Gastrocnemius medialis (tissue), 4 donors: ENCODE data around the gene ABCG4.

Experiments used
- POLR2A ChIP-seq, 2 donors: fragments of 450-650 bp; IDR thresholded peaks; one replicate each; pipeline ENCODE4 v1.6.1; 2017; ENCODE audit warnings: antibody characterized with exemption in 2 of 2, mild to moderate bottlenecking in 2 of 2, moderate library complexity in 2 of 2
- TF ChIP-seq, protein P1 (sequence below), 5 experiments: fragments of 450-650 bp in 3 of 5; fragments of 200-600 bp in 2 of 5; sonication (generic) in 2 of 5; IDR thresholded peaks in 4 of 5; conservative IDR thresholded peaks in 1 of 5; 1 replicate in 4 of 5; 2 replicates in 1 of 5; pipeline ENCODE4 v1.5.1; 2016 to 2019; ENCODE audit warnings: antibody characterized with exemption in 5 of 5, mild to moderate bottlenecking in 3 of 5, moderate library complexity in 3 of 5

DNA sequence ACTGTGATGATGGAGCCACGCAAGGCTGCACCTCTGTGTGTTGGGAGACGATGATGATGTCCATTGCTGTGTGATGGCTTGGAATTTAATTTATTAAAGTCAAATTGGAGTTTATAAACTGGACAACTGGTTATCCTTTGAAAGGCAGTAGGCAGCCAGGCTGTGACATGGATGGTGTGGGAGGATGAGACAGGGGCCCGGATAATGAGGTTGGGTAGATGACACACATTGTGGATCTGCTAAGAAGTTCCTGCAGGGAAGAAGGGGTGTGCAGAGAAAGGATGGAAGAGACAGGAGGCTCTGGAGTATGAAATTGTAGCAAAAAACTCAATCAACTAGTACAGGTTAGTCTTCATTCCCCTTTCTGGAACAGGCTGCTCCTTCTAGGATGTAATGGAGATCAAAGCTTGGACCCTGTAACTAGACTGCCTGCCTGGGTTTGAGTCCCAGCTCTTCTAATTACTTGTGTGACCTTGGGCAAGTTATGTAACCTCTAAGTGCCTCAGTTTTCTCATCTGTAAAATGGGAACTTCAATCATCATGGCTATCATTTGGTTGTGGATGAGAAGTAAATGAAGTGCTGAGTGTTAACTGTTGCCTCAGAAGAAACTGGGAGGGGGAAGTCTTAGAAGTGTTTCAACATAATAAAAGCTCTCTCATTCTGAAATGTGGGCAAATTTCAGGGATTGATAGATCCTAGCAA is 31.7 kb upstream of the ABCG4 start:
- TF ChIP-seq, protein P1, sequence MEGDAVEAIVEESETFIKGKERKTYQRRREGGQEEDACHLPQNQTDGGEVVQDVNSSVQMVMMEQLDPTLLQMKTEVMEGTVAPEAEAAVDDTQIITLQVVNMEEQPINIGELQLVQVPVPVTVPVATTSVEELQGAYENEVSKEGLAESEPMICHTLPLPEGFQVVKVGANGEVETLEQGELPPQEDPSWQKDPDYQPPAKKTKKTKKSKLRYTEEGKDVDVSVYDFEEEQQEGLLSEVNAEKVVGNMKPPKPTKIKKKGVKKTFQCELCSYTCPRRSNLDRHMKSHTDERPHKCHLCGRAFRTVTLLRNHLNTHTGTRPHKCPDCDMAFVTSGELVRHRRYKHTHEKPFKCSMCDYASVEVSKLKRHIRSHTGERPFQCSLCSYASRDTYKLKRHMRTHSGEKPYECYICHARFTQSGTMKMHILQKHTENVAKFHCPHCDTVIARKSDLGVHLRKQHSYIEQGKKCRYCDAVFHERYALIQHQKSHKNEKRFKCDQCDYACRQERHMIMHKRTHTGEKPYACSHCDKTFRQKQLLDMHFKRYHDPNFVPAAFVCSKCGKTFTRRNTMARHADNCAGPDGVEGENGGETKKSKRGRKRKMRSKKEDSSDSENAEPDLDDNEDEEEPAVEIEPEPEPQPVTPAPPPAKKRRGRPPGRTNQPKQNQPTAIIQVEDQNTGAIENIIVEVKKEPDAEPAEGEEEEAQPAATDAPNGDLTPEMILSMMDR (IDR thresholded peaks at IDR 0.05 in 4 of 5, conservative IDR thresholded peaks at IDR 0.05 in 1 of 5): no peak
- no peak for TF ChIP-seq POLR2A (IDR thresholded peaks at IDR 0.05)
